GF-D8 (cell line): ENCODE measurements around the gene IFIT1B.
"Not testable (repeated sequence)": the region's sequence is repeated elsewhere in the genome, so short reads cannot be mapped to it uniquely, and the experiment has no call there.

Experiments
- DNase-seq: peaks from one replicate; lab custom pipeline; 2025; lab: John Stamatoyannopoulos, UW

IFIT1B gene, protein sequence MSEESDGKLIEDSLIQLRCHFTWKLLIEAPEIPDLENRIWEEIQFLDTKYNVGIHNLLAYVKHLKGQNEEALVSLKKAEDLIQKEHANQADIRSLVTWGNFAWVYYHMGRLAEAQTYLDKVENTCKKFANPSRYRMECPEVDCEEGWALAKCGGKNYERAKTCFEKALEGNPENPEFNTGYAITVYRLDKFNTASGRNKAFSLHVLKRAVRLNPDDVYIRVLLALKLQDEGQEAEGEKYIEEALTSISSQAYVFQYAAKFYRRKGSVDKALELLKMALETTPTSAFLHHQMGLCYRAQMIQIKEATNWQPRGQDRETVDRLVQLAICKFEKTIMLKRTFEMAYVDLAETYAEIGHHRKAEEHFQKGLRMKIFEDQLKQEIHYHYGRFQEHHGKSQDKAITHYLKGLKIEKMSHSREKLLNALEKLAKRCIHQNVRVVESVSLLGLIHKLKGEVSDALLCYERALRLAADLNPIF

DNA sequence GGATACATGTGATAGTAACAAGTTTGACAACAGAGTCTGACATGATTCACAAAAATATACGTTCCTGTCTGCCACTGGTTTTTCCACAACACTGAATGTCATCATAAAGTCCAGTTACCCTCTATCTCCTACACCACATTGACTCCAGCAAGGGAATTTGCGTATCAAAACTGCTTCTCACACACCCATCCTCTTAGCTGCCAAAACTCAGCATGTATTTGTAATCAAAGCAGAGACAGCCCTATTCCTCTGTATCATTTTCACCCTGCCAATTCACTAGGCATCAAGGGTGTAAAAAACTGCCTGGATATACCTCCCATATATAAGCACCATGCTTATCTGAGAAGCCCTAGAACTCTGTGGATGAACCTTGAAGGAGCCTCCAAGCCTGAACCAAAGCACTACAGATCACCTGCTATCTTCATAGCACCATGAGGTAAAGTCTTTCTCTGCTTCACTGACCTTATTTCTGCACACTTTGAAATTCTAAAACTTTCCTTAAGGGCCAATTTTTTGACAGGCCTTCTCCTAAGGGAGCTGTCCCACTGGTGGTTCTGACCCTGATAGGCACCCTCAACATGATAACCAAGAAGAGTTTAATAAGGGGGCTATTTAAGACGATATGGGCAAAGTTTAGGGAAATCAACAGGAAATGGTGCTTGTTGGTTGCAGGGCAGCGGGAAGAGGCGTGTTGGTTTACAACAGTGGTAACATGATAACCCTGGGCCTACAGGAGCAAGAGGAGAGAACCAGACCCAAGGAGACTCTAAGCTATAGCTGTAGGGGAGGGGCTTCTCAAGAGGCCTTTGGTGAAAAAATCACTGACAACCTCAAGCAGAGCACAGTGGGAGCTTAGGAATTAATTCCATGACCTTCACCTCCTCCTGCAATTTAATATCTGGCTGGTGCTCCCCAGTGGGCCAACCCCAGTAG is at the start of gene IFIT1B:
TSS of gene IFIT1B (plus strand) at position 352 of the 933 bp plus-strand sequence. CDS start at position 432, 80 bp downstream.
- DNase-seq = no peak

DNA sequence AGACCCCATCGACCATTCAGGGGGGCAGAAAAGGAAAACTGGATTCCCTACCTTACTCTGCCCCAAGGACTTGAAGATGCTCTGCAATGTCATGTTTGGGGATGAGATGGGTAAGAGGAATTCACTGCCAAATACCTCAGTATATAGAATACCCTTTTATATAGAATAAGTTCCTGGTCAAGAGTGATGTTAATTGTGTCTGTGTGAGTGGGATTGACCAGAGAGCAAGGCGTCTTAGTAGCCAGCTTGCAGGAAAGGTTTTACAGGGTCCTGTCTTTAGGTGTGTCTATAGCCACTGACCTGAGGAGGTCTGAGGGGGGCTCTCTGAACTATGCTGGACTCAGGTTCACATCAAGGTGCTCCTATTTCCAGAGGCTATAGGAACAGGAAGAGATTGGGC is 48.7 kb upstream of the IFIT1B start:
- no peak for DNase-seq

DNA sequence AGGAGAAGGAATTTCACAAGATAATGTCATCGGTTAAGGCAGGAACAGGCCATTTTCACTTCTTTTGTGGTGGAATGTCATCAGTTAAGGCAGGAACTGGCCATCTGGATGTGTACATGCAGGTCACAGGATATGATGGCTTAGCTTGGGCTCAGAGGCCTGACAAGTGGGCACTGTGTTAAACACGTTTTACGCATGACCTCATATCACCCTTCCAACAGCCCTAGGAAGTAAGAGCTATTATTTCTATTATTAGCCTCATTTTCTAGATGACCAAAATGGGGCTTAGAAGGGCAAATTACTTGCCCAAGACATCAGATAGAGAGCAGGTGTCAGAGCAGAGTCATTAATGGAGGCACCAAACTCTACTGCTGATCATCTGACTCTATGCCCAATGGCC is 47.8 kb upstream of the IFIT1B start:
- DNase-seq = not testable (repeated sequence)

DNA sequence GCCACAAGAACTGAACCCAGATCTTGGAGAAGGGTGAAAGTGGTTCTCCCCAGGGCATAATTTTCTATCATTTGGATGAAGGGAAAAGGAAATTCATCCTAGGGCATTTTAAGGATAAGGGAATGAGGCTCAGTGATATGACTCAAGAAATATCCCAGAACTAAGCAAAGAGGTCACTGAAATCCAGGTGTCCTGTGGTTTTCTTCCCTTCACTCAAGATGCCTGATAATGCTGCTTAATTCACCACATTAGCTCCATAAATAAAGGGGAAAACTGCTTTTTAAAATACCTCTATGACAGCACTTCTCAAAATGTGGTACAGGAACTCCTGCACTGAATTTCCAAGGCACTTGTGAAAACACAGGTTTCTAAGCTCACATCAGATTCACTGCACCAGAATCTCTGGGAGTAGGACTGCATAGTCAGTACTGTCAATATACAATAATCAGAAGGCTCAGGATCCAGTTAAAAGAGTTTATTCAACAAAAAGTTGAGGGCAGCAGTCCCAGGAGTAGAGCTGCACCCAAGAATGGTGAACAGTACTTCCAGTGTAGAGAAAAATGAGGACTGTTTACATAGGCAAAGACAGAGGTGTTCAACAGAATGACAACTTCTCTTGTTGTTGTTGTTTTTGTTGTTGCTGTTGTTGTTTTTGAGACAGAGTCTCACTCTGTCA is 47.2 kb upstream of the IFIT1B start:
- no peak for DNase-seq

DNA sequence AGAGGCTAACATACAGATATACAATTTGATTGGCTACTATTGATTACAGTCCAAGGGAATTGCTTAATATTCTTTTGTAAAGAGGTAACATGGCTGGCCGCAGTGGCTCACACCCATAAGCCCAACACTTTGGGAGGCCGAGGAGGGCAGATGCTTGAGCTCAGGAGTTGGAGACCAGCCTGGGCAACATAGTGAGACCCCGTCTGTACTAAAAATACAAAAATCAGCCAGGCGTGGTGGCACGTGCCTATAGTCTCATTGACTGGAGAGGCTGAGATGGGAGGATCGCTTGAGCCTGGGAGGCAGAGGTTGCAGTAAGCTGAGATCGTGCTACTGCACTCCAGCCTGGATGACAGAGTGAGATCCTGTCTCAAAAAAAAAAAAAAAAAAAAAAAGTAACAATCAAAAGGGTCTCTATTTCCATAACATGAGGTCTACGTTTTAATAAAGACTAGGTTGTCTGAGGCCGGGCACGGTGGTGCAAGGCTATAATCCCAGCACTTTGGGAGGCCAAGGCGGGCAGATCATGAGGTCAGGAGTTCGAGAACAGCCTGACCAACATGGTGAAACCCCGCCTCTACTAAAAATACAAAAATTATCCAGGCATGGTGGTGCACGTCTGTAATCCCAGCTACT is 46.3 kb upstream of the IFIT1B start:
- DNase-seq = not testable (repeated sequence)

DNA sequence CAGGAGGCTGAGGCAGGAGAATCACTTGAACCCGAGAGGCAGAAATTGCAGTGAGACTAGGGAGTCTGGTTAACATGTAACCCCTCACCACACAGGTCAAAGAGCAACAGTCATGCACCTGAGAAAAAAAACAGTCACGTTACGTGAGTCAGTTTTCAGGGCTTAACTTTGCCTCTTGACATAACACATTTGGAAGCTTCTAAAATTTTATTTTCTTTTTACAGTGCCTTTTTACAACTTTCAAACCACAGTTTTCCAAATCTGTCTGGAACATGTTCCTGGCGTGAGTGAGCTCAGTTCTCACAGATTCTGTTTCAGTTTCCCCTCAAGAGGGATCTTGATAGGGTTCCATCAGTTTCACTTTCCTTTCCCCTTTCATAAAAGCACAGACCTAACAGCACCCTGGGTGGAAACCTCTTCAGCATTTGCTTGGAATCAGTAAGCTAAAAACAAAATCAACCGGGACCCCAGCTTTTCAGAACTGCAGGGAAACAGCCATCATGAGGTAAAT is 45.7 kb upstream of the IFIT1B start:
- no peak for DNase-seq

DNA sequence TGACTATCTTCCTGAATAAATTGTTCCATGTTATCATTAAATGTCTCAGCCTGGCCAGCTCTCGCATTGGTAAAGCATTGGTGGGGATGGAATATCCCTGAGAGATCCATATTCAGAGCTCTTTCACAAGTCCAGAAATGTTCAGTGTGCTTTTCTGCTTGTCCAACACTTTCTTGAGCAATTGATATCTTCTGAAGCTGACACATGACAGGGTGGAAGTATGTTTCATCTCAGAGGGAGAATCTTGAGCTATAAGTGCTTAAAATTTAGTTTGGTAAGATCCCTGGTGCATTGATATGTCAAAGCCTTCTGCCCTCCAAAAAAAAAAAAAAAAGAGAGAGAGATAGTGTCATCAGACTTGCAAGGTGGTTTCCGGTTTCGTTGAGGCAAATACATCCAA is 42.6 kb upstream of the IFIT1B start:
- no peak for DNase-seq

DNA sequence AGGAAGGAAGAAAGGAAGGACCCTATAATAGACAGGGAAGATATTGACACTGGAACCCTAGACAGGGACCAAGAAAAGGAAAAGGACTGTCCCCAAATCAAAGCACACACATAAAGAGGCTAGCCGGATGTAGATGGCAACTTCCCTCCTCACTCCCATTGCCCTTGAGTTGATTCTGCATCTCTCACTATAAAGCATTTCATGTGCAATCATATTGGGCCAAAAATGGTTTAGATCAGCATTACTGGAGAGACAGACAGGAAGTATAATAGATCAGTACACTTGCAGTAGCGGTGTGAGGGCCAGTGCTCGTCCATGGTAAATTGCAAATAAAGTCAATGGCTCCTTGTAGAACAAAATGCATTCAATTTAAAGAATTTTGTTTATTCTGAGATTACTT is 41.6 kb upstream of the IFIT1B start:
- no peak for DNase-seq

DNA sequence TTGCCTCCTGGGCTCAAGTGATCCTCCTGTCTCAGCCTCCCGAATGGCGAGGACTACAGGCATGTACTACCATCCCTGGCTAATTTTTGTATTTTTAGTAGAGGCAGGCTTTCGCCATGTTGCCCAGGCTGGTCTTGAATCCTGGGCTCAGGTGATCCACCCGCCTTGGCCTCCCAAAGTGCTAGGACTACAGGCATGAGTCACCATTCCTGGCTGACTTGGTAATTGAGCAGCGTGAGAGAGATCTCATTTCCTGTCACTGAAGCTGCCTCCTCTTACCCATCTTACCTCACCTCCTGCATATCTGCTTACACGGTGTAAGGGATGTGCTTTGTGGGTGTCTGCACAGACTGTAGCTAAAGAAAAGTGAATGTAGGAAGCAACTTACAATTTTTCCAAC is 40.4 kb upstream of the IFIT1B start:
- no peak for DNase-seq

DNA sequence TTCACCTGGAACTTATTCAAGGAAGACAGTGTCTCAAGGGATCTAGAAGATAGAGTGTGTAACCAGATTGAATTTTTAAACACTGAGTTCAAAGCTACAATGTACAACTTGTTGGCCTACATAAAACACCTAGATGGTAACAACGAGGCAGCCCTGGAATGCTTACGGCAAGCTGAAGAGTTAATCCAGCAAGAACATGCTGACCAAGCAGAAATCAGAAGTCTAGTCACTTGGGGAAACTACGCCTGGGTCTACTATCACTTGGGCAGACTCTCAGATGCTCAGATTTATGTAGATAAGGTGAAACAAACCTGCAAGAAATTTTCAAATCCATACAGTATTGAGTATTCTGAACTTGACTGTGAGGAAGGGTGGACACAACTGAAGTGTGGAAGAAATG is 39.1 kb upstream of the IFIT1B start:
- DNase-seq = no peak

DNA sequence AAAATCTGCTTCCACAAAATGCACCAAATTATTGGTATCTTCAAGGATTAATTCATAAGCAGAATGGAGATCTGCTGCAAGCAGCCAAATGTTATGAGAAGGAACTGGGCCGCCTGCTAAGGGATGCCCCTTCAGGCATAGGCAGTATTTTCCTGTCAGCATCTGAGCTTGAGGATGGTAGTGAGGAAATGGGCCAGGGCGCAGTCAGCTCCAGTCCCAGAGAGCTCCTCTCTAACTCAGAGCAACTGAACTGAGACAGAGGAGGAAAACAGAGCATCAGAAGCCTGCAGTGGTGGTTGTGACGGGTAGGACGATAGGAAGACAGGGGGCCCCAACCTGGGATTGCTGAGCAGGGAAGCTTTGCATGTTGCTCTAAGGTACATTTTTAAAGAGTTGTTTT is 38.0 kb upstream of the IFIT1B start:
- DNase-seq = no peak

DNA sequence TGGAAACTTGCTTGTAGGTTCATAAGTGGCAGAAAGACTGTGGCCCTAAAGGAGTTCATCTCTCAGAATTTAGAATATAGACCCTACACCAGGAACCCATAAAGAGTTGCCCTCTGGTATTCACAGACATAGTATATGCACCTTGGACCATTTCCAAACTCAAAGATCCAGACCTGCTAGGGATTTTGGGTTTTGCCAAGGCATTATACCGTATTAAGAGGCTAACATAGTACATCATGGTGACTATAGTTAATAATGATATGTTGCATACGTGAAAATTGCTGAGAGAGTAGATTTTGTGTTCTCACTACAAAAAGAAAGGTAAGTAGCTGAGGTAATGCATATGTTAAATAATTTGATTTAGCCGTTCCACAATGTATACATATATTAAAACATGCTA is 36.2 kb upstream of the IFIT1B start:
- DNase-seq = no peak

DNA sequence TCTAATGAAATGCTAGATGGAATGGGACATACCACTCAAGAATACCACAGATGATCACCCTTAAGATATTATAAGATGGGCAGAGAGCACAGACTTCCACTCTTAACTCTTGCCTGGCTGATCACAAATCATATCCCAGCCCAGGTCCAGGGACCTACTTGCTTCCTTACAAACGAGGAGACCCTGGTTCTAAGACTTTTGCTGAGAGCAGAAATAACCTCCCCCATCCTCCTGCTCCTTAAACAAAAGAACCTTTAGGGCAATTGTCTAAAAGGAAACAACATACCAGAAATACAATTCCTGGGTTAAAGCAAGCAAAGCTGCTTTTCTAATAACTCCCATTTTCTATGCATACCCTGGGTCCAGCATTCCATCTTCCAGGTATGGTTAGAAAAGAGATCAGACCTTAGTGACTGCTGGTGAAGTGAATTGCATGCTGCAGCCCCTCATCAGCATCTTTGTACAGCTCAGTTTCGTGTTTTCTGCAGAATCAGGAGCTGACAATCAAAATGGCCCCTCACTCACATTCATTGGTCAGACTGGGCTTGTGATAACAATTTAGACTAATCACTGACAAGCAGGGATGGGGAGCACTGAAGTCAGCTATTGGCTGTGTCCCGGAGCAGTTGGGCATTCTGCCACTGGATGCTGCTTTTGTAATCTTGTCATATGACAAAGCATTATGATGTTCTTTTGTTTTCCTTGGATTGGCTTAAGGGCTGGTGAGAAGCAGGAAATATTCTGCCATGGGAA is 35.5 kb upstream of the IFIT1B start:
- no peak for DNase-seq

DNA sequence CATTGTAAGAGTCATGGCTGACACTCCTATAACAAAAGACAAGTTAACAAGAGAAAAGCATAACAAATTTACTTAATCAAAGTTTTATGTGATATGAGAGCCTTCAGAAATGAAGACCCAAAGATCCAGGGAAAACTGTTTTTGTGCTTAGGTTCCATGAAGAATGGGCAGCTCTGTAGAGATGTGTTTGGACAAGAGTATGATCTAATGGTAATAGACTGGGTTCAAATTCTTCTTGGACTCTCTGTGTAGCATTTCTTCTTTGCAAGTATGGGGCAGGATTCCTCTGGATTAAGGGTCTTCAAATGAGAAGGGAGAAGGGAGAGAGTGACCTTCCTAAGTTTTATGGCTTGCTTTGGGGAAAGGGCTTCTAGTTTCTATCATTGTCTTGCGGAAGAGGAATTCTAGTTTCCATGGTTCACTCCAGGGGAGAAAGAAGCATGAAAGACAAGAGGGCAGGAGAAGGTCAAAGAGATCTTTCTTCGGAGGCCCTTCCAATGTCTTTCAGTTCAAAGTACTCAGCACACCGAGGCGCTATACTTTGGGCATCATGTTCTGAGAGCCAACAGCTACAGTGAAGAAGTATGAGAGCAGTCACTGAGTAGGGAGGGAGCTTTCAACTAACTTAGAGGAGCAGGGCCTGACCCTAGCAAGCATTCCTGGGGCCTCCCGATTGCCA is 34.6 kb upstream of the IFIT1B start:
- DNase-seq = no peak

DNA sequence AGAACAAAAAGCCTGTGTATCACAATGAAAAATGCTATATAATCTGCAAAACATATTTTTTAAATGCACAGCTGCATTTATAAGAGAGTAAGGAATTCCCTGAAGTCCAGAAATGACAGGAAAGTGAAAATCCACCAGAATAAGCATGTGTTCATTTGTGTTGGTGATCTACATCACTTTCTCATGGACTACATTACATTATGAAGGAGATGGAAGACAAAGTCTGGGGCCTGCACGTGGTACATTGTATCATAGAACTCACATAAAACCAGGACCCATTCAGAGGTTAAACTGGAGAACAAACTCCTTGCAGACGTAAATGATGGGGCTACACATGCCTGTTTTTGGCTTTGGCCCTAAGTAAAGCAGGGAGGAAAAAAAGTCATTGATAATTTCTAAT is 33.7 kb upstream of the IFIT1B start:
- no peak for DNase-seq

DNA sequence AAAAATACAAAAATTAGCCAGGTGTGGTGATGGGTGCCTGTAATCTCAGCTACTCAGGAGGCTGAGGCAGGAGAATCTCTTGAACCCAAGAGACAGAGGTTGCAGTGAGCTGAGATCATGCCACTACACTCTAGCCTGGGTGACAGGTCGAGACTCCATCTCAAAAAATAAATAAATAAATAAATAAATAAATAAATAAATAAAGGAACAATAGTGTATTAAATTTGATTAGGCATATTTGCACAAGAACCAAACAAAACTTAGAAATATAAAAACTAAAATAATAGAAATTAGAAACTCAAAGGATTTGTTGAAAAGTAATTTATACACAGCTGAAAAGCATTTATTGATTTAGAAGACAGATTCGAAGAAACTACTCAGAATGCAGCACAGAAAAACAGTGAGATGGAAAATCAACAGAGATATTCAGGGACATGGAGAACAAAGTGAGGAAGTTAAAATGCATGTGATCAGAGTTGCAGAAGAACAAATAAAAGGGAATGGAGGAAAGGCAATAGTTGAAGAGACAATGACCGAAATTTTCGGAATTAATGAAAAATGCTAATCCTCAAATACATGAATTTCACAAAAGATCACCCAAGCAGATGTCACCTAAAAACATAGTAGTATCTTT is 32.4 kb upstream of the IFIT1B start:
- DNase-seq = no peak

DNA sequence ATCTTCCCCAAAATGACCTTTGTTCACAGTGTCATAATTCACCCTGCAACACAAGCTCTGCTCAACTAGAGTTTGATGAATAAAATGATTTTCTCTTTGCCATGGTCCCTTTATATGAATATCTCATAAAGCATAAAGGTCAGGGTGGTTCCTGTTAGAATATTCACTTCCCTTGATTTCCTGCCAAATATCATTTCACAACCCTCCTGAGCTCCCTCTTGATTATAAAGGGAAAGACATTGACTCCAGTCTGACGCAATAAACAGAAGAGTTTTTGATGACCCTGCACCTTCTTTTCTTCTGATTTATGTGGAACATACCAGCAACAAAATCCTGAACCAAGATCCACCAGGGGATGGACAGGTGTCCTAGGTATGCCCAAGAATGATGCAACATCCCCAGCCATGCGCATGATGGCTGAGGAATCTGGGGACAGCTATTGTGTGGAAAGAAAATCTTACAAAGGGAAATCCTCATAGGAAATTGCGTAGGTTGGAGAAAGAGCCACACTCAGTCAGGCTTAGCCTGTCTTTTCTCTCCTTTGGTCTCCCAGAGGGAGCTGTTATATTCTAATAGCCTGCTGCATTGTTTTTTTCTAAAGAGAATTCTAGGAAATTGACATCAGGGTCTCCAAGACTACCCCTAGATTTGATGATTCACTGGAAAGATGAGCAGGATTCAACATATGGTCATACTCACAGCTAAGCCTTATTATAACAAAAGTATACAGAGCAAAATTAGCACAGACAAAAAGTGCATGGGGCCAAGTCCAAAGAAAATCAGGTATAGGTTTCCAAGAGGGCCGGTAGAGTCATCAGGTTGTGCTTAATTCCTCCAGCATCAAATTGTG is 31.2 kb upstream of the IFIT1B start:
- DNase-seq = no peak

DNA sequence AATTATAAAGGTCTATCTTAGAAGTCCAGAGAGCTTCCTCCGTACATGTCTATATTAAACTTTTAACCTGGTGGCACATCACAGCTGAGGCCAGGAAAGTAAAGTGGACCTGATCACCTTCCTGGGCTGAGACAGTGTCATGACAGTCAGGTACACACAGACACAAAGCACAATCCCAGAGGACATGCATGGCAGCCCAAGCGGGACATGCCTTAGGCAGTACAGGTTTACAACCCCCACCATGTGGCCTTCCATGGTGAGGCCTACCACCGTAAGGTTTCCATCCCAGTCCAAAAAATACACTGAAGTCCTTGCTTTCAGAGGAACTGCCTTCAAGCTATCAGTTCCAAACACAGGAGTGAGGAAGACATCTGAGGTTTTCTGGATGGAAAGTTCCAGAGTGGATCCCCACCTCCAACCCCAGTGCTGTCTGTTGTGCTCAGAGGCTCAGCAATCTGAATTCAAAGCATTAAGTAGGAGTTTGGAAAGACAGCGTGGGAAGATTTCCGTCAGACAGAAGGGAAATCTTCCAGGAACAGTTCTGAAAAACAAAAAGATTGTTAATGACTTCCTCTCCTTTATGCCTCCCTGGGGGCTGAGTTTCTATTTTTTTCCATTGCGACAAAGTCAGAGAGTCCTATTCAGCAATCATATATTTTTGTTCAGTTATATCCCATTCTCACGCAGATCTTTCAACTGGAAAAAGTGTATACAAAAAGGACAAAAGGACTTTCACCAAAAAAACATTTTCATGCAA is 30.0 kb upstream of the IFIT1B start:
- DNase-seq = no peak
